Measurements from ENCODE around the gene CA12. TPM values are rescaled to one million over a fixed set of nuclear protein-coding genes. Genes with fewer than 3 reads are reported as not detected.

The CA12 gene
- polyA plus RNA-seq, 3 donors, result not detected

DNA sequence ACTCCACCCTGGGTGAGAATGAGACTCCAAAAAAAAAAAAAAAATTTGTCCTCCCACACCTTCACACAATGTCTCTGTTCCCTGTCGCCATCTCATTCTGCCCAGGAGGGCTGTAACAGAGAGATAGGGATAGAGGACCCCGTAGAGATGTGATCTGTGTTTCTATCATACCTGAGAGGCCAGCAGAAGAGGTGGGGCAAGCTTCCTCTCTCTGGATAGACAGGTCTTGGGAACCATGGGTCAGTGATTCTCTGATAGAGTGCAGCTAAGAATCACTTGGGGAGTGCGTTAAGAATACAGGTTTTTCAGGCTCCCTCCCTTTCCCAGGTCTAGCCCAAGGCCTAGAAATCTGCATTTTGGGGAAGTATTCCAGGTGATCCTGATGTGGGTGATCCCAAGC lies 8.3 kb downstream of the CA12 start:
- peaks cover 16 to 25% of the 10 kb centered on the region in 2 donors for H3K4me1 ChIP-seq (ENCODE audit: control insufficient read depth in 1 of 2, insufficient read depth in 2 of 2, low read length in 2 of 2)
- H3K79me2 ChIP-seq (ENCODE audit: insufficient read depth, low read length), result no peaks in the 10 kb centered on the region
- DNase-seq, result no peak
- H4K20me1 ChIP-seq (ENCODE audit: insufficient read depth, low read length), result no peaks in the 10 kb centered on the region
- H3K9ac ChIP-seq (ENCODE audit: insufficient read depth, low read length, poor library complexity, severe bottlenecking), result no peak overlapping the region
- no peak overlapping the region for H3K27ac ChIP-seq (ENCODE audit: low read depth in 1 of 2, low read length in 2 of 2)
- Mint-ChIP-seq H3K27ac (no peak overlapping the region), H3K4me1 (peaks cover 31% of the 10 kb centered on the region), H3K9me3 (no peaks in the 10 kb centered on the region), H3K4me3 (no peak overlapping the region), H3K27me3 (ENCODE audit: low read depth in 3 of 3) (peaks cover 5 to 7% (median 6%) of the 10 kb centered on the region in 3 donors), H3K36me3 (no peaks in the 10 kb centered on the region)
- H3K36me3 ChIP-seq (replicated peaks in 1 of 2; ENCODE audit: control insufficient read depth in 1 of 2, insufficient read depth in 2 of 2, low read length in 2 of 2), result no peaks in the 10 kb centered on the region
- intact Hi-C loops (cut with micrococcal nuclease), result no loop called here
- TF ChIP-seq, protein P1, sequence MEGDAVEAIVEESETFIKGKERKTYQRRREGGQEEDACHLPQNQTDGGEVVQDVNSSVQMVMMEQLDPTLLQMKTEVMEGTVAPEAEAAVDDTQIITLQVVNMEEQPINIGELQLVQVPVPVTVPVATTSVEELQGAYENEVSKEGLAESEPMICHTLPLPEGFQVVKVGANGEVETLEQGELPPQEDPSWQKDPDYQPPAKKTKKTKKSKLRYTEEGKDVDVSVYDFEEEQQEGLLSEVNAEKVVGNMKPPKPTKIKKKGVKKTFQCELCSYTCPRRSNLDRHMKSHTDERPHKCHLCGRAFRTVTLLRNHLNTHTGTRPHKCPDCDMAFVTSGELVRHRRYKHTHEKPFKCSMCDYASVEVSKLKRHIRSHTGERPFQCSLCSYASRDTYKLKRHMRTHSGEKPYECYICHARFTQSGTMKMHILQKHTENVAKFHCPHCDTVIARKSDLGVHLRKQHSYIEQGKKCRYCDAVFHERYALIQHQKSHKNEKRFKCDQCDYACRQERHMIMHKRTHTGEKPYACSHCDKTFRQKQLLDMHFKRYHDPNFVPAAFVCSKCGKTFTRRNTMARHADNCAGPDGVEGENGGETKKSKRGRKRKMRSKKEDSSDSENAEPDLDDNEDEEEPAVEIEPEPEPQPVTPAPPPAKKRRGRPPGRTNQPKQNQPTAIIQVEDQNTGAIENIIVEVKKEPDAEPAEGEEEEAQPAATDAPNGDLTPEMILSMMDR (IDR thresholded peaks at IDR 0.05), result no peak
- H3K9me3 ChIP-seq (replicated peaks in 1 of 2; ENCODE audit: control insufficient read depth in 1 of 2, insufficient read depth in 1 of 2, low read length in 2 of 2), result no peaks in the 10 kb centered on the region
- no peak overlapping the region for H3K4me2 ChIP-seq (replicated peaks; ENCODE audit: extremely low read depth, low read length, poor library complexity, severe bottlenecking)
- H2AFZ ChIP-seq (ENCODE audit: insufficient read depth, low read depth, low read length, poor library complexity, severe bottlenecking), result no peak overlapping the region
- no CpG with 5 or more reads among the region's 3 CpGs for WGBS (ENCODE audit: insufficient coverage)
- no peak overlapping the region for H3K4me3 ChIP-seq (replicated peaks in 1 of 3; ENCODE audit: low read depth in 2 of 3, low read length in 3 of 3)
- no peaks in the 10 kb centered on the region for H3K27me3 ChIP-seq (ENCODE audit: control insufficient read depth in 2 of 2, insufficient read depth in 2 of 2, low read length in 2 of 2)

DNA sequence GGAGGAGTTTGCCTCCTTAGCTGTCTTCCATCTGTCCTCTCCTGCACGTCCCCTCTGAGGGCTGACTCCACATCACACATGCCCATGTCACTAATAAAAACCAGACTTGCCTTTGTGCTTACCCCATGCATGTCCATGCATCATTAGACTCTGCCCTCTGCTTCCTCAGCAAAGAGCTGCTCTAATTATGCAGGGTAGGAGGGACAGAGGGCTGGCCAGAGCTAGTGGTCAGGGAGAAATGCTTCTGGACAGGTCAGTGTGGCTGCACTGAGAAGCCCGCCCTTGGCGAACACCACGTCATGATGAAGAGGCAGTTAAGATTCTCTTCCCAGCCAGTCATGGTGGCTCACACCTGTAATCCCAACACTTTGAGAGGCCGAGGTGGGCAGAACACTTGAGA lies 8.9 kb downstream of the CA12 start:
- Mint-ChIP-seq H3K36me3 (no peaks in the 10 kb centered on the region), H3K27me3 (ENCODE audit: low read depth in 3 of 3) (peaks cover 2 to 7% (median 6%) of the 10 kb centered on the region in 3 donors), H3K9me3 (peaks cover 0 to 2% (median 0%) of the 10 kb centered on the region in 7 donors), H3K27ac (no peak overlapping the region), H3K4me1 (peaks cover 31% of the 10 kb centered on the region), H3K4me3 (no peak overlapping the region)
- Histone ChIP-seq H3K4me2 (replicated peaks; ENCODE audit: extremely low read depth, low read length, poor library complexity, severe bottlenecking) (no peak overlapping the region), H3K4me3 (replicated peaks in 1 of 3; ENCODE audit: low read depth in 2 of 3, low read length in 3 of 3) (no peak overlapping the region), H4K20me1 (ENCODE audit: insufficient read depth, low read length) (no peaks in the 10 kb centered on the region), H3K9me3 (replicated peaks in 1 of 2; ENCODE audit: control insufficient read depth in 1 of 2, insufficient read depth in 1 of 2, low read length in 2 of 2) (no peaks in the 10 kb centered on the region), H2AFZ (ENCODE audit: insufficient read depth, low read depth, low read length, poor library complexity, severe bottlenecking) (no peak overlapping the region), H3K36me3 (replicated peaks in 1 of 2; ENCODE audit: control insufficient read depth in 1 of 2, insufficient read depth in 2 of 2, low read length in 2 of 2) (no peaks in the 10 kb centered on the region), H3K4me1 (ENCODE audit: control insufficient read depth in 1 of 2, insufficient read depth in 2 of 2, low read length in 2 of 2) (peaks cover 16 to 25% of the 10 kb centered on the region in 2 donors), H3K9ac (ENCODE audit: insufficient read depth, low read length, poor library complexity, severe bottlenecking) (no peak overlapping the region), H3K27me3 (ENCODE audit: control insufficient read depth in 2 of 2, insufficient read depth in 2 of 2, low read length in 2 of 2) (no peaks in the 10 kb centered on the region), H3K27ac (ENCODE audit: low read depth in 1 of 2, low read length in 2 of 2) (no peak overlapping the region), H3K79me2 (ENCODE audit: insufficient read depth, low read length) (no peaks in the 10 kb centered on the region)
- no peak for DNase-seq
- TF ChIP-seq, protein P1 (IDR thresholded peaks at IDR 0.05), result no peak
- WGBS (ENCODE audit: insufficient coverage), result 95% methylated on average over 4 of the region's 5 CpGs
- intact Hi-C loops (cut with micrococcal nuclease), result no loop called here

All from CD14-positive monocyte (primary cell).